BLaER1 treated with 17β-estradiol and CSF1 and Interleukin-3, amounts not matched to agents 10 nM and 100 nM (cell line): ENCODE results near the gene TRAF5.
"Not testable (repeated sequence)": the region's sequence is repeated elsewhere in the genome, so short reads cannot be mapped to it uniquely, and the experiment has no call there.

Source experiments
- H3K27ac ChIP-seq, 11 experiments: shearing (Covaris generic); formaldehyde crosslinking; 2 replicates each; pipeline ENCODE4 v1.8.1; 2022
- H3K27me3 ChIP-seq, 11 experiments: shearing (Covaris generic); formaldehyde crosslinking; 2 replicates each; pipeline ENCODE4 v1.8.1; 2022
- H3K36me3 ChIP-seq, 11 experiments: shearing (Covaris generic); formaldehyde crosslinking; 2 replicates each; pipeline ENCODE4 v1.8.1; 2022
- H3K4me1 ChIP-seq, 10 experiments: shearing (Covaris generic); formaldehyde crosslinking; 2 replicates each; pipeline ENCODE4 v1.8.1; 2022
- H3K4me2 ChIP-seq, 11 experiments: shearing (Covaris generic); formaldehyde crosslinking; 2 replicates each; pipeline ENCODE4 v1.8.1; 2022
- H3K4me3 ChIP-seq, 10 experiments: shearing (Covaris generic); formaldehyde crosslinking; 2 replicates each; pipeline ENCODE4 v1.8.1; 2022
- H3K9ac ChIP-seq, 11 experiments: shearing (Covaris generic); formaldehyde crosslinking; 2 replicates each; pipeline ENCODE4 v1.8.1; 2022
- H3K9me3 ChIP-seq, 11 experiments: shearing (Covaris generic); formaldehyde crosslinking; replicated peaks in 1 of 11; 2 replicates each; pipeline ENCODE4 v1.8.1; 2022
- H4K20me1 ChIP-seq, 11 experiments: shearing (Covaris generic); formaldehyde crosslinking; 2 replicates each; pipeline ENCODE4 v1.8.1; 2022
- Cebpa-rat ChIP-seq, 11 experiments: shearing (Covaris generic); IDR thresholded peaks; 2 replicates each; pipeline ENCODE4 v1.8.1; 2022

The TRAF5 gene

DNA sequence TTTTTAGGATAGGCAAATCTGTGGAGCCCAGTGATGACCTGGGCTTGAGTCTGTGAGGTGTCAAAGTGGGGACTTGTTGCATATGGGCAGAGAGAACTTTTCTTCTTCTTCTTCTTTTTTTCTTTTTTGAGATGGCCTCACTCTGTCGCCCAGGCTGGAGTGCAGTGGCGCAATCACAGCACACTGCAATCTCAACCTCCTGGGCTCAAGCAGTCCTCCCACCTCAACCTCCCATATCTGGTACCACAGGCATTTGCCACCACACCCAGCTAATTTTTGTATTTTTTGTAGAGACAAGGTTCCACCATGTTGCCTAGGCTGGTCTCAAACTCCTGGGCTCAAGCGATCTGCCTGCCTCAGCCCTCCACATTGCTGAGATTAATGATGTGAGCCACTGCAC, 85.0 kb downstream of the TRAF5 start:
- Histone ChIP-seq H3K9me3 (peaks cover 16 to 54% (median 40%) of the 10 kb centered on the region in 11 experiments), H3K9ac (no peak overlapping the region), H3K27me3 (no peaks in the 10 kb centered on the region), H3K27ac (no peak overlapping the region), H3K4me3 (no peak overlapping the region), H4K20me1 (no peaks in the 10 kb centered on the region), H3K4me2 (no peak overlapping the region), H3K4me1 (peaks cover 0 to 13% (median 6%) of the 10 kb centered on the region in 10 experiments; a peak in 8 of 20 replicates), H3K36me3 (peaks cover 0 to 9% (median 0%) of the 10 kb centered on the region in 11 experiments; a peak in 2 of 22 replicates)
- no peak for TF ChIP-seq Cebpa-rat (IDR thresholded peaks at IDR 0.05)

DNA sequence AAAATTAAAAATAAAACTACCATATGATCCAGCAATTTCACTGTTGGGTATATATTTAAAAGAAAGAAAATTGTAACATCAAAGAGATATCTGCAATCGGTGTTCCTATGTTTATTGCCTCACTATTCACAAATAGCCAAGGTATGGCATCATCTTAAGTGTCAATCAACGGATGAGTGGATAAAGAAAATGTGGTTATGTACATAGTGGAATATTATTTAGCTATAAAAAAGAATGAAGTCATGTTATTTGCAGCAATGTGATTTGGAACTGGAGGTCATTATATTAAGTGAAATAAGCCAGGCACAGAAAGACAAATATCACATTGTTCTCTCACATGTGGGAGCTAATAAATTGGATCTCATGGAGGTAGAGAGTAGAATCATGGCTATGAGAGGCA, 89.1 kb downstream of the TRAF5 start:
- Histone ChIP-seq H3K4me1 (peaks cover 0 to 10% (median 3%) of the 10 kb centered on the region in 10 experiments; a peak in 5 of 20 replicates), H3K9ac (peak overlapping the region in 7 of 11 experiments; percentile 71 to 79 (median 75); a peak in 11 of 22 replicates), H3K36me3 (no peaks in the 10 kb centered on the region), H3K27ac (peak overlapping the region in 2 of 11 experiments; percentile 70; a peak in 1 of 22 replicates), H4K20me1 (no peaks in the 10 kb centered on the region), H3K9me3 (peaks cover 10 to 36% (median 20%) of the 10 kb centered on the region in 11 experiments; a peak in 21 of 22 replicates), H3K4me2 (peak overlapping the region; percentile 61 to 75 (median 69); a peak in 21 of 22 replicates), H3K27me3 (no peaks in the 10 kb centered on the region), H3K4me3 (peak overlapping the region; percentile 48 to 65 (median 57); a peak in 13 of 20 replicates)
- no peak for TF ChIP-seq Cebpa-rat (IDR thresholded peaks at IDR 0.05)

DNA sequence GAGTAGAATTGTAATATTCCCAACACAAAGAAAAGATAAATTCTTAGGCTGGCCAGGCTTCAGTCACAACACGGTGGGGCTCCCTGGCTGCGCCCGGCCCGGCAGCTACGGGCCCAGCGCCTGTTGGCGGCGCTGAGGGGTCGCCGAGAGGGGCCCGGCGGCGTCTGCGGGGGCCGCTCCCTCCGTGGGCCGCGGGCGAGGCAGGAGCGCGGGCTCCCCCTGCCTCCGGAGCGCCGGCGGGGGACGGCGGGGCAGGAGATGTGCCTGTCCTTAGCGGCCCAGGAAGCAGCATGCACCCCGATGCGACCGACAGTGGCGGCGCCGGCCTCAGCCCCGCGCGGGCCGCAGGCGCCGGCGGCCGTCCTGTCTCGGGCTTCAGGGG, 89.6 kb downstream of the TRAF5 start:
- peak overlapping the region; percentile 45 to 79 (median 73); a peak in 21 of 22 replicates for H3K9ac ChIP-seq

DNA sequence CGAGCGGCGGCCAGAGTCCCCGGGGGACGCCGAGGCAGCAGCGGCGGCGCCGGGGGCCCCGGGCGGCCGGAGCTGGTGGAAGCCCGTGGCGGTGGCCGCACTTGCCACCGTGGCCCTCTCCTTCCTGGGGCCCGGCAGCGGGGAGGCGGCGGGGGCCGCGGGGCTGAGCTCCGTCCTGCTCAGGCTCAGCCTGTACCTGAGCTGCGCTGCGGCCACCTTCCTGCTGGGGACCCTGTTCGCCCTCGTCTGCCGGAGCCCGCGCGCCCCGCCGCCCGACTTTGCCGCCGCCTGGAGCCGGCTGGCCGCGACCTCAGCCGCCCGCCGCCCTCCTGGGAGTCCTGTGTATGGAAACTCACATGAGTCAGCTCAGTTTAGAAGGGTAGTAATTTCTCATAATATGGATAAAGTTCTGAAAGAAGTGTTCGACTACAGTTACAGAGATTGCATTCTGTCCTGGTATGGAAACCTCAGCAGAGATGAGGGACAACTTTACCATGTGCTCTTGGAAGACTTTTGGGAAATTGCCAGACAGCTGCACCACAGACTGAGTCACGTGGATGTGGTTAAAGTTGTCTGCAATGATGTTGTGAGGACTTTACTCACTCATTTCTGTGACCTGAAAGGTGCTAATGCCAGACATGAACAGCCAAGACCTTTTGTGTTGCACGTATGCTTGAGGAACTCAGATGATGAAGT, 90.1 kb downstream of the TRAF5 start:
- Histone ChIP-seq H3K4me3 (peak overlapping the region; percentile 48 to 65 (median 57)), H3K4me2 (peak overlapping the region; percentile 61 to 75 (median 69)), H3K9ac (peak overlapping the region; percentile 45 to 79 (median 73); a peak in 21 of 22 replicates), H3K4me1 (peaks cover 0 to 10% (median 3%) of the 10 kb centered on the region in 10 experiments; a peak in 5 of 20 replicates), H3K9me3 (peaks cover 10 to 34% (median 20%) of the 10 kb centered on the region in 11 experiments; a peak in 21 of 22 replicates), H3K27ac (peak overlapping the region in 10 of 11 experiments; percentile 51 to 76 (median 71); a peak in 20 of 22 replicates)
- not testable (repeated sequence) for H3K36me3 ChIP-seq, H4K20me1 ChIP-seq, H3K27me3 ChIP-seq

More for the DNA sequence above, 89.6 kb downstream of the TRAF5 start:
- H3K4me3 ChIP-seq, result peak overlapping the region; percentile 48 to 65 (median 57)
- H3K36me3 ChIP-seq, H4K20me1 ChIP-seq, H3K27me3 ChIP-seq: not testable (repeated sequence)
- peaks cover 0 to 10% (median 3%) of the 10 kb centered on the region in 10 experiments; a peak in 5 of 20 replicates for H3K4me1 ChIP-seq
- H3K4me2 ChIP-seq, result peak overlapping the region; percentile 61 to 75 (median 69)
- H3K27ac ChIP-seq, result peak overlapping the region in 10 of 11 experiments; percentile 51 to 76 (median 71); a peak in 20 of 22 replicates
- peaks cover 10 to 36% (median 20%) of the 10 kb centered on the region in 11 experiments; a peak in 21 of 22 replicates for H3K9me3 ChIP-seq

DNA sequence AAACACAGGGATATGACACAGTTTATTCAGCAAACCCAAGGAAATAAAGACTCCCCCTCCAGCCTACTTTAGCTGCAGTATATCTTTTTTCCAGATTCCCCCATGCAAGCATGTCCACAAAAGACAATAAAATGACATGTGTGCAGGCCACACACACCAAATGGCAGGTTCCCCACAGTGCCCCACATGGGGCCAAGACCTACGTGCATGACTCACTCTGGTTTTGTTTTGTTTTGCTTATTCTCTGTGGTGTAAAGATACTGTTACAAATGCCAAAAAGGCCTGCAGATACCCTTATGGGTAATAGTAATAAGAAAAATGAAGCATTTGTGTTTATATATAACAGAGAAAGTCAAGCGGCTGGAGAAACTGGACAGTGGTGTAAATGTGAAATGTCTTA, 93.8 kb downstream of the TRAF5 start:
- peaks cover 0 to 10% (median 3%) of the 10 kb centered on the region in 10 experiments; a peak in 5 of 20 replicates for H3K4me1 ChIP-seq
- H3K27me3 ChIP-seq, result no peaks in the 10 kb centered on the region
- no peaks in the 10 kb centered on the region for H3K36me3 ChIP-seq
- no peak overlapping the region for H3K9ac ChIP-seq
- no peak overlapping the region for H3K4me3 ChIP-seq
- peaks cover 0 to 14% (median 9%) of the 10 kb centered on the region in 11 experiments; a peak in 13 of 22 replicates for H3K9me3 ChIP-seq
- TF ChIP-seq Cebpa-rat (IDR thresholded peaks at IDR 0.05), result no peak
- no peaks in the 10 kb centered on the region for H4K20me1 ChIP-seq
- H3K4me2 ChIP-seq, result no peak overlapping the region
- no peak overlapping the region for H3K27ac ChIP-seq

DNA sequence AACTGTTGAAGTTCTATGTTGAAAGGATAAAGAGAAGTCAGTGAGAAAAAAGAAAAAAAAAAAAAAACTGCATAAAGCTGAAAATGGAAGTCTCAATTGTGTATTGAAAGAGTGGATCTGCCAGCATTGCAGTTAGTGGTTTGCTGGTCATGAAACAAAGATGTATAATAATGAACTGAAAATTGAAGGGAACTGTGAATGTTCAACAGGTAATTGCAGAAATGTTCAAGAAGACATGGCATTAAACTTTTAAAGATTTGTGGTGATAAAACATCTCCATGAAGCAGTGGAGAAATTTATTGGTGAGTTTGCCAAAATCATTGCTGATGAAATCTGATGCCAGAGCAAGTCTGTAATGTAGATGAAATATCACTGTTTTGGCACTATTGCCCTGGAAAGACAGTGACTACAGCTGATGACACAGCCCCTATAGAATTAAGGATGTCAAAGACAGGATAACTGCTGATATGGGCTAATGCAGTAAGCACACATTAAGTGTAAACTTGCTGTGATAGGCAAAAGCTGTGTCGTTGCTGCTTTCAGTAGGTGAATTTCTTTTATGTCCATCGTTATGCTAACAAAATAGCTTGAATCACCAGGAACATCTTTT, 94.3 kb downstream of the TRAF5 start:
- Histone ChIP-seq H3K27ac (no peak overlapping the region), H3K36me3 (no peaks in the 10 kb centered on the region), H3K9ac (no peak overlapping the region), H4K20me1 (no peaks in the 10 kb centered on the region), H3K27me3 (no peaks in the 10 kb centered on the region), H3K4me3 (no peak overlapping the region), H3K4me1 (peaks cover 0 to 10% (median 3%) of the 10 kb centered on the region in 10 experiments; a peak in 5 of 20 replicates), H3K9me3 (peaks cover 0 to 14% (median 9%) of the 10 kb centered on the region in 11 experiments; a peak in 13 of 22 replicates), H3K4me2 (no peak overlapping the region)
- no peak for TF ChIP-seq Cebpa-rat (IDR thresholded peaks at IDR 0.05)

GRCh38 chr1:211424018-211424417, 97.4 kb downstream of the TRAF5 start:
- no peak overlapping the region for H3K4me2 ChIP-seq
- H3K4me3 ChIP-seq, result no peak overlapping the region
- TF ChIP-seq Cebpa-rat (IDR thresholded peaks at IDR 0.05), result no peak
- H3K27ac ChIP-seq, result no peak overlapping the region
- H3K9me3 ChIP-seq, result no peaks in the 10 kb centered on the region
- H3K4me1 ChIP-seq, result no peaks in the 10 kb centered on the region
- no peaks in the 10 kb centered on the region for H3K36me3 ChIP-seq
- H3K27me3 ChIP-seq, result no peaks in the 10 kb centered on the region
- no peaks in the 10 kb centered on the region for H4K20me1 ChIP-seq
- H3K9ac ChIP-seq, result no peak overlapping the region
